HG03064 (cell line): ENCODE results near the gene LILRB3.
"Not testable (repeated sequence)": the region's sequence is repeated elsewhere in the genome, so short reads cannot be mapped to it uniquely, and the experiment has no call there.

Experiments
- ATAC-seq: cut with Tn5 transposase; IDR thresholded peaks from one replicate; pipeline ENCODE4 v1.9.1; 2021; ENCODE audit warnings: low read depth; ENCODE audit not compliant: unreplicated experiment

The LILRB3 gene

DNA sequence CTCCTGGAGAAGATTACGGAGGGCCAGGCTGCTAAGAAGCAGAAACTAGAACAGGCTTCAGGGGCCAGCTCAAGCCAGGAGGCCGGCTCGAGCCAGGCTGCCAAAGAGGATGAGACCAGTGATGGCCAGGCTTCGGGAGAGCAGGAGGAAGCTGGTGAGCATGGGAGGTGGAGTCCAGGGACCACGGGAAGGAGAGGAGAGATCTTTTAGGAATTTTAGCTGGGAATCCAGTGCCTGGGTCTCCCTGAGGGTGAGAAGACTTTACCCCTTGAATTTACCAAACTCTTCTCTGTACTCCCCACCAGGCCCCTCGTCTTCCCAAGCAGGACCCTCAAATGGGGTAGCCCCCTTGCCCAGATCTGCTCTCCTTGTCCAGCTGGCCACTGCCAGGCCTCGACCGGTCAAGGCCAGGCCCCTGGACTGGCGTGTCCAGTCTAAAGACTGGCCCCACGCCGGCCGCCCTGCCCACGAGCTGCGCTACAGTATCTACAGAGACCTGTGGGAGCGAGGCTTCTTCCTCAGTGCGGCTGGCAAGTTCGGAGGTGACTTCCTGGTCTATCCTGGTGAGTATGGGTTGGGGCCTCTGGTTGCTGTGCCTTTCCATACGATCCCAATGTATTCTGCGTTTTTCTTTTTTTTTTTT, 30.9 kb downstream of the LILRB3 start:
- ATAC-seq: no peak

DNA sequence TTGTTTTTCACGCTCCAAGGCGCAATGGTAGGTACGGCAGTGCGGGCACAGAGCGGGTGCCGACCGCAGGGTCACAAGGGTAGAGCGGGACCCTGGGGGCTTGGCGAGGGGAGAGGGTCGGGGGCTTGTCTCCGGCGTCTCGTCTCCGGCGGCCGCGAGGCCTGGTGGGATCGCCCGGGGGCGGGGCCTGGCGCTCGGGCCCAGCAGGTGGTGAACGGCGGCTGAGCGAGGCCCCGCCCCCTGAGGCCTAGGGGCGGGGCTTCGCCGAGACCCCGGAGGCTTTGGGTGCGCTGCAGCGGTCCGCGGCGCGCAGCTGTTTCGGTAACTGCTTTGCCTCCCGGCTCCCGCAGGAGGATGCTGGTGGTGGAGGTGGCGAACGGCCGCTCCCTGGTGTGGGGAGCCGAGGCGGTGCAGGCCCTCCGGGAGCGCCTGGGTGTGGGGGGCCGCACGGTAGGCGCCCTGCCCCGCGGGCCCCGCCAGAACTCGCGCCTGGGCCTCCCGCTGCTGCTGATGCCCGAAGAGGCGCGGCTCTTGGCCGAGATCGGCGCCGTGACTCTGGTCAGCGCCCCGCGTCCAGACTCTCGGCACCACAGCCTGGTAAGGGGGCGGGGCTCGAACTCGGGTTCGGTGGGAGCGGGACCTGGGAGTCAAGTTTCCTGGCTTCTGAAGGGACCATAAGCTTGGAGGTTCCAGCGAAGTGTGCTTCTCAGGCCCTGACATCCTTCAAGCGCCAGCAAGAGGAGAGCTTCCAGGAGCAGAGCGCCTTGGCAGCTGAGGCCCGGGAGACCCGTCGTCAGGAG, 31.6 kb downstream of the LILRB3 start, which contains the start of gene TSEN34:
Gene TSEN34, plus strand, starts transcription at position 298 of the 800 bp plus-strand sequence. Its CDS starts 57 bp downstream, at position 355.
- ATAC-seq: peak; percentile 24

DNA sequence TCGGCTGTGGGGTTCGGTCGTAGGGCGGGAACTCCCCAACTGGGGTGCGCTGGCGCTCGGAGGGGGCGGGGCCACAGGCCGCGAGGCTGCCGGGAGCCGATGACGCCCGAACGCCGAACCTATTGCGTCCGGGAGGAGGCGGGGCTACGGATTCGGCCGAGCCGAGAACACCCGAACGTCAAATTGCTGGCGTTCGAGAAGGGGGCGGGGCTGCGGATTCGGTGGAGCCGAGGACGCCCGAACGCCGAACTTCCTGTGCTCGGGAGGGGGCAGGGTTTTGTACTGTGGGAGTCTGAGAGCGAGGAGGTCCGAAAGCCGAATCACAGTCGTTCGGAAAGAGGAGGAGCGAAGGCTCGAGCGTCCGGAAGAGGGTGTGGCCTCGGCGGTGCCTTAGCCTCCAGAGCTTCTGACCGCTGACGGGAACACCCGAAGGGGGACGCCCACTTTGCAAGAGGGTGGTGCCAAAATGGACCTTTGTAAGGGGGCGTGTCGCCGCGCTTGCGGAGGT, 32.2 kb downstream of the LILRB3 start:
- peak; percentile 42 for ATAC-seq

- peak; percentile 46 for ATAC-seq
Observed at GRCh38 chr19:54189735-54190502, 32.9 kb downstream of the LILRB3 start.

DNA sequence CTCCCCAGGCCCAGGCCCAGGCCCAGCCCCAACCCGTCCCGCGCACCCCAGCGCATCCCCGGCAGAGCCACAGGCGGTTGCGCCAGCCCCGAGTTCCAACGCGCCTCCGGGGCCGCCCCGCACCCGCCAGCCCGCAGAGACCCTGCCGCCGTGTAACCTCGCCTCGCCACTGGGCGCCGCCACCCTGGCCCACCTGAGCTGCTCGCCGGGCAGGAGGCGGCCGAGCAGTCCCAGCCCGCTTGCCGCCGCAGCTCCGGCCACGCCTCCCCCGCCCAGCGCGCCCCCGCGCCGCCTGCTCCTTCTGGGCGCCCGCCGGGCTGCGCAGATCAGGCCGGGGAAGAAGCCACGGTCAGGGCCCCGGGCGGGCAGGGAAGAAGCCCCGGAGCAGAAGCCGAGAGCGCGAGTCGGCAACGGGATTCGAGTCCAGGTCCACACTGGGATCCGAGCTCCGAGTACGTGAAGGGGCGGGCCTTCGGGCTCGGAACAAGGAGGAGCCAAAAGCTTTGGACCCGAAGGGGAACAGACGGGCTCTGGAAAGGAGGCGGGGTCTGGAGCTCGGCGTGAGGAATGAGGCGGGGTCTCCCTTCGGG, 33.6 kb downstream of the LILRB3 start, which contains the start of gene MBOAT7:
Gene MBOAT7, minus strand, starts transcription at position 436 of the 590 bp plus-strand sequence. CDS start 1,072 bp downstream, outside the sequence.
- peak; percentile 22 for ATAC-seq

DNA sequence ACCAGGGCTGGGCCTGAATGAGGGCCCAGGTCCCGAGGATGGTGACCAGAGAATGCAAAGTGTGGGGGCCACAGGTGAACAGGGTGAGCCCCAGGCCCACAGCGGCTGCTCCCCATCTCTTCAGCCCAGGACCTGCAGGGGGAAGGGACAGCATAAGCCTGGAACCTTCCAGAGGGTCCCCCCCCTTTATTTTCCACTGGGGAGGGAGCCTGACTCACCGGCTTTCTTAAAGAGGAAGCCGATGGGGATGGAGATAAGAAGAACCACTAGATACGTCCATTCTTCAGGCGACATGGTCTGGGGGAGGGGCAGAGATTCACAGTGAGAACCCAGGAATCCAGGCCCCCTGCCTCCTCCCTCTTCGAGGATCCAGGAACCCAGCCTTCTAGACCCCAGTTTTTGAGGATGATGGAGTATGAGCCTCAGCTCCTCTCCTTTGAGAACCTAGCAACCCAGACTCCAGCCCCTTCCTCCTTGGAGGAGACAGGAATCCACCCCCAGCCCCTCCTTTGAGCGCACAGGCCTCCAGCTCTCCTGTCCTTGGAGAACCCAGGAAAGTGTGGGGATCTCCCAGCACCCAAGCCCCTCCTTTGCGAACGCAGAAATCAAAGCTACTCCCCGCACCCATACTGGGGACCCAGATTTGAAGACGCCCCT, 34.5 kb downstream of the LILRB3 start:
- ATAC-seq: no peak

- no peak for ATAC-seq
Observed at GRCh38 chr19:54186934-54187381, 35.8 kb downstream of the LILRB3 start.

DNA sequence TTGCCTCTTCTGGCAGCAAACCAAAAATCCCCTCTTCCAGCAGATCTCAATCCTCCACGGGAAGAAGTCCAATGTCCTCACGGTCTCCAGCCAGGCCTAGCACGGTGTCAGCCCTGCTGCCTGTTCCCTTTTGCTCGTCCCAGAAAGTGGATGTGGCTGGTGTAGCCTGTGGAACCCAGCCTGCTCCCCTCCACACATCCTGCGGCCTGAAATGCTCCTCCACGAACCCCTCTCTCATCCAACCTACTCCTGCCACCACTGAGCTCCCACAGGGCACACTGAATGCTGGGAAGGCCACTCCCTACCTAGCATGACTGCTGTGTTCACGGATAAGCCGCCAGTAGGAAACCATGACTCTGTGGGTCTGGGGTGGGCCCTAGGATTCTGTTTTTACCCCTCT, 36.5 kb downstream of the LILRB3 start:
- no peak for ATAC-seq

- ATAC-seq: no peak
Observed at GRCh38 chr19:54183431-54183830, 39.4 kb downstream of the LILRB3 start.

GRCh38 chr19:54181894-54182293, 40.9 kb downstream of the LILRB3 start:
- not testable (repeated sequence) for ATAC-seq

GRCh38 chr19:54180691-54181091, 42.1 kb downstream of the LILRB3 start:
- ATAC-seq: no peak

DNA sequence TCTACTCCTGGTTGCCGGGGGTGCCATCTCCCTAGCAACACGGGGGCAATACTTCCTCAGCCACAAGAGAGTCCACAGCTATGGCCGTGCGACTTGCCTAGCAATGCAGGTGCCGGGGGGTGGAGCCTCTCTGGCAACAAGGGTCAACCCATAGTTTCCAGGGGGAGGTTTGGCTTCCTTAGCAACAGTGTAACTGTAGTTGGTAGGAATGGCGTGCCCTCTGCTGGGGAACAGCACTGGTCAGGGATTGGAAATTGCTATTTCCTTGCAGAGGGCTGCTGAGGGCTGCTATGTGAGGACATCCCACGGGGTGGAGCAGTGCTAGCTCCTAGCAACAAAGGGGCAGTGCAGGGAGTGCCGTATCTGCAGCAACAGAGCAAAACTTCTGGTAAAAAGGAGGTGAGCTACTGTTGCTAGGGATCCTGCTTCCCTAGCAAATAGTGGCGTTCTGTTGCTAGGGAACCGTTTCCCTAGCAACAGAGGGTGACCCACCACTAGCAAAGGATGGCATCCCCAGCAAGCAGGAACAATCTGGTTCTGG, 42.8 kb downstream of the LILRB3 start:
- ATAC-seq: no peak

- no peak for ATAC-seq
Observed at GRCh38 chr19:54179262-54179852, 43.5 kb downstream of the LILRB3 start.

DNA sequence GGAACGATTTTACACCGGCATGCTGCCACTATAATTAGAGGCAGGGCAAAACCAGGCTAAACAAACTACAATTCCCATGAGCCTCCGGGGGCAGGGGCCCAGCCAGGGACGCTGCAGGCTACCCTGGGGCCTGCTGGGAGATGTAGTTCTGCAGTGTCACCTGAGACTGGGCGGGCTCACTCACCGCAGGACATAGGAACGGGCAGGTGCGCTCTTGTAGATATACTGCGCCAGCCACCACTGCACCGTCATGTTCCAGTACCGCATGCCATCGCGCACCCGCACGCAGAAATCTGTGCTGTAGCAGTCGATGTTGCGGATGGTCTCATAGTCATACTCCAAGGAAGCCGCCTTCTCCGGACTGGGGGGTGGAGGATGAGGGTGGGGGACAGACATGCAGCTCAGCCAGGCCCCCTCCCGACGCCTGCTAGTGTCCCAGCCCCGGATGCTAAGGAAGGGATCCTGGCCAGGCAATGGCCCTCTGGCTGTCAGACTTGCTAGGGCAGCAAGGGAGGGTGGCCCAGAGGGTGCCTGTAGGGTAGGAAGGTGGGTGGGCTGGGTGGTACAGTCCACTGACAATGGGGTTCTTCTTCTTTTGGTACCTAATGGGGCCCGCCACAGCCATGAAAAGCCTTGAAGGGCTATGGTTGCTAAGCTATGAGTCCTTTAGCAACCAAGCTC, 44.1 kb downstream of the LILRB3 start:
- no peak for ATAC-seq

GRCh38 chr19:54173951-54174834, 48.6 kb downstream of the LILRB3 start:
- ATAC-seq: no peak

DNA sequence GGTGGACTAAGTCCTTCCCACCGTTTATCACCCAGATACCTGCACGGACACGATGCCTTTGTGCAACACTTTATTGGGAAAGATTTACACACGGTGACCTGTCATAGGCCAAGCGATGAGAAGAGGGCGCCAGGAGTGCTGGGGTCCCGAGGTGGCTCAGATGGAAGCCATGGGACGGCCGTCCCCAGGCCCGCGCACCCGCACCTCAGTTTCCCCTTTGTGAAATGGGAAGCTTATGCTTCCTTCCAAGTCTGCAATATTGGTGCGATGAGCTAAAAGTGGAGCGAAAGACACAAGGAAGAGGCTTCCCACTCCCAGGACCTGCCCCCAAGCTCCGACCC, 49.5 kb downstream of the LILRB3 start:
- ATAC-seq: no peak

- no peak for ATAC-seq
Observed at GRCh38 chr19:54172471-54173358, 50.1 kb downstream of the LILRB3 start, which contains the start of gene TMC4. TSS of gene TMC4 (minus strand) at chr19:54173160. CDS start at chr19:54173117, 43 bp downstream.
